Cardiac fibroblast (primary cell): ENCODE measurements around the gene FASTK.
A peak's percentile ranks its signal among the peaks of the same experiment; 100 is the strongest.
"Not testable (repeated sequence)": the region's sequence is repeated elsewhere in the genome, so short reads cannot be mapped to it uniquely, and the experiment has no call there.

Experiments
- DNase-seq, 2 donors: peaks; one replicate each; pipeline versions ENCODE4 v3.0.0 to v3.0.0-alpha.2; 2010; ENCODE audit warnings: low read depth in 2 of 2
- H3K4me3 ChIP-seq, 2 donors: replicated peaks in 1 of 2; 1 replicate in 1 of 2; 2 replicates in 1 of 2; pipeline ENCODE4 v1.5.1; 2011; ENCODE audit warnings: low read depth in 2 of 2, low read length in 2 of 2, mild to moderate bottlenecking in 2 of 2, moderate library complexity in 1 of 2
- CTCF ChIP-seq: IDR thresholded peaks from one replicate; pipeline ENCODE4 v1.5.1; 2011; ENCODE audit warnings: low read depth, mild to moderate bottlenecking, low read length, inconsistent platforms

FASTK gene

GRCh38 chr7:151033864-151034249, 46.8 kb downstream of the FASTK start:
- no peak for TF ChIP-seq CTCF
- H3K4me3 ChIP-seq, result no peak overlapping the region
- no peak for DNase-seq

DNA sequence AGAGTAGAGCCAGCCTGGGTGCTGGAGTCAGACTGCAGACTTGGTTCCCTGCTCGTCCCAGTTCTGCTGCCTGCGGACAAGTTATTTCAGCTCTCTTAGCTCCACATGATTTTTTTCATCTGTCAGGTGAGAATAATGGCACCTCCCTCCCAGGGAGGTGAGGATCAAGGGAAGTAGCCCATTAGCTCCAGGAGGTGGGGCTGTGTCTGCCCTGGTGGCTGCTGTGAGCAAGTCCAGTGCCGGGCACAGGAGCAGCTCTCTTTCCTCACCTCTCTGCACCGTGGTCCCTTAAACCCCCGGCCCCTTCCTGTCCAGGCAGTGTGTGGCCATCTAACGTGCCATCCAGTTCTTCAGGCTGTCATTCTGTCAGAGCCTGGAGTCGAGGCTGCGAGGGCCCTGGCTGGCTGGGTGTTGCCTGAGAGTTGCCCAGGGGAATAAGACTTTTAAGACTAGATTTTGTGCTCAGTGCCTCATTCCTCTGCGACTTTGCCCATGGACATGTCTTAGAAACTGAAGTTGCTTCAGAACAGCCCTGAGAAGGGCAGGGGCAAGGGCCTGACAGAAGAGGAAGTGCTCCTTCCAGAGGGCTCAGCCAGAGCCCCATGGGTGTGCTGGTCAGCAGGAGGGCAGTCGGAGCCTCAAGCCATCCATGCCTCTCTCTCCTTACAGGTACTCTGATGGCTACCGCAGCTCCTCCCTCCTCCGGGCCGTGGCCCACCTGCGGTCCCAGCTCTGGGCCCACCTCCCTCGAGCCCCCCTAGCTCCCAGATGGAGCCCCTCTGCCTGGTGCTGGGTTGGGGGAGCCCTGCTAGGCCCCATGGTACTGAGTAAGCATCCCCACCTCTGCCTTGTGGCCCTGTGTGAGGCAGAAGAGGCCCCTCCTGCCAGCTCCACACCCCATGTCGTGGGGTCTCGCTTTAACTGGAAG, 47.4 kb downstream of the FASTK start:
- no peak for DNase-seq
- H3K4me3 ChIP-seq, result no peak overlapping the region
- TF ChIP-seq CTCF, result no peak

DNA sequence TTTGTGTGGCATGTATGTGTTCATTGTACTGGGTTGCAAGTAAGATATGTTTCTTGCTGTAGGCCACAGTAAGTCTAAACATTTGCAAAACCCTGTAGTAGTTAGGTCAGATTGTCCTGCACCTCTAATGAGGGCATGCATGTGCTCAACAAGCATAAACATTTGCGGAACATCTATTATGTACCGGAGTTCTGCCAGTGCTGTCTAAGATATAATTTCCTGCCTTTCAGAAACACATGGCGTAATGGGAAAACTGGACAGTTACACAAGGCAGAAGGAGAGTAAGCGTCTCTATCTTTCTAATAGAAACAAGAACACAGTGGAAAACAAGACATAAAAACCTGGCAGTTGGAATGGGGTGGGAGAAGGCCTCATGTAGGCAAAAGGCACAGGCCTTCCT, 49.6 kb downstream of the FASTK start:
- TF ChIP-seq CTCF, result no peak
- DNase-seq, result no peak
- no peak overlapping the region for H3K4me3 ChIP-seq

DNA sequence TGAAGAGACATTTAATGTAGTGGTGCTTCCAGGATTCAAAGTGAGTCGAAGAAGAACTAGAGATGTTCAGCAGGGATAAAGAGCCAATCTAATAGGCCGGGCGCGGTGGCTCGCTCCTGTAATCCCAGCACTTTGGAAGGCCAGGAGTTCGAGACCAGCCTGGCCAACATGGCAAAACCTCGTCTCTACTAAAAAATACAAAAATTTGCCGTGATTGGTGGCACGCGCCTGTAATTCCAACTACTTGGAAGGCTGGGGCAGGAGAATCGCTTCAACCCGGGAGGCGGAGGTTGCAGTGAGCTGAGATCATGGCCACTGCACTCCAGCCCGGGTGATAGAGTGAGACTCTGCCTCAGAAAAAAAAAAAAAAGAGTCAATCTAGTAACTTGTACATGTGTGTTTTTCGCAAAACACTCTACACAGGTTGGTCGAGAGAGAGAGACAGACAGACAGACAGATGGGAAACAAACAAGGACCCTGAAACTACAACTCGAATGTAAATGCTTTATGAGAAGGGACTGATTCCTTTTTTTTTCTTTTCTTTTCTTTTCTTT, 51.6 kb downstream of the FASTK start:
- DNase-seq, result no peak
- TF ChIP-seq CTCF, result no peak
- peak overlapping the region; percentile 69 to 92 for H3K4me3 ChIP-seq

DNA sequence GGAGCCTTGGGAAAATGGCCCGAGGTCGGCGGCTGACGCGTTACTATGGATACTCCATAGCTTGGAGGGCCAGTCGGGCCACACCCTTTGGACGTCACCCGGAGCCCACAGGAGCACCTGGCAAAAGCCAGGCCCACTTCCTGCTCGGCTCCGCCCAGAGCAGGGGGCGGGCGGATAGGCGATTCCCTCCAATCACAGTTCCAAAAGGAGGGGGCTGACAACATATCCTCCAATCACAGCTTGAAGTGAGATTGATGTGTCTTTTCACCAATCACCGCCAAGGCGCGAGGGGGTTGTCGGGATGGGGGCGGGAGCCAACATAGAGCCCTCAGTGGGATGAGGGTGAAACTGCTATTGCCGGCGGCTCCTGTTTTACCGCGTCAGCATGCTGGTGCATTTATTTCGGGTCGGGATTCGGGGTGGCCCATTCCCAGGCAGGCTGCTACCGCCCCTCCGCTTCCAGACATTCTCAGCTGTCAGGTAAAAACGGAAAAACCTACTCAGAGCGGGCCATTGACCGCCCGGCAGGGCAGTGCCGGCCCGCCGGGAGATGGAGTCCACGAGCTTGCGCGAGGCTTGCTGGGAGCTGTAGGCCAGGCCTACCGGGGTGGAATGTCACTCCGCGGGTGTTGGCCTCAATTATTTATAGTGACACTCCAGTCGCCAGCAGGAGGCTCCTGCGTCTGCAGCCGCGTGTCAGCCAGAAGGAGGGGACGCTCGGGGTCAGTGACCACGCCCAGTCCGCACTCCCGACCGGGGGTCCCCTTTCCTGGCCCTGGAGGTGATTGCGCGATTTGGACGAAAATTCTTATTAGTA, 52.3 kb downstream of the FASTK start, which contains the start of gene ABCB8:
Gene ABCB8 (plus strand): TSS at position 320 of the 817 bp plus-strand sequence. CDS start 66 bp downstream, at position 386.
- DNase-seq, result peak; percentile 100
- H3K4me3 ChIP-seq, result peak within 1 kb of the TSS; percentile 69 to 92
- TF ChIP-seq CTCF, result peak; percentile 28

- DNase-seq, result not testable (repeated sequence)
- H3K4me3 ChIP-seq, result peak overlapping the region; percentile 45 to 46
Measured at GRCh38 chr7:151027728-151028130, 52.9 kb downstream of the FASTK start.

GRCh38 chr7:151026771-151027727, 53.6 kb downstream of the FASTK start:
- H3K4me3 ChIP-seq, result not testable (repeated sequence)

More at GRCh38 chr7:151026771-151027727, 53.6 kb downstream of the FASTK start:
- not testable (repeated sequence) for DNase-seq
